HepG2 (cell line): ENCODE measurements around the gene ZNF8. TPM values are rescaled to one million over a fixed set of nuclear protein-coding genes. Genes with fewer than 3 reads are reported as not detected.

ENCODE experiments used
- ATAC-seq: fragments of 200-7000 bp; cut with Tn5 transposase; 3 replicates; pipeline ENCODE4 v1.9.1; 2020; ENCODE audit warnings: mild to moderate bottlenecking, moderate library complexity
- BruUV-seq: library from RNA; stranded (reverse); fragments of 400-500 nt; replicated peaks from 2 replicates; lab custom pipeline; 2021; lab: Mats Ljungman, UMichigan
- CTCF ChIA-PET: fragments of 300-600 bp; formaldehyde crosslinking; extraction: SDS; loops from one replicate; lab custom pipeline; 2021; ENCODE audit warnings: low total read pairs, inconsistent platforms, low intra/inter-chr PET ratio; lab: Yijun Ruan, JAX
- POLR2A ChIA-PET: fragments of 350-600 bp; sonication (Branson Sonifier 250); formaldehyde crosslinking; loops from one replicate; lab custom pipeline; 2020; ENCODE audit warnings: antibody characterized with exemption, inconsistent platforms; lab: Yijun Ruan, JAX
- DNase-seq: peaks from one replicate; pipeline ENCODE4 v3.0.0-alpha.2; 2015; ENCODE audit warnings: low spot score
- FAIRE-seq: peaks from 3 replicates; lab custom pipeline; 2011; peaks lifted over from hg19 to GRCh38; lab: Jason Lieb, UNC
- H2AFZ ChIP-seq: one replicate; pipeline ENCODE4 v1.6.1; 2011; ENCODE audit warnings: low read length, inconsistent platforms
- H3K27ac ChIP-seq: fragments of 300-600 bp; 3 replicates; pipeline ENCODE4 v1.8.0; 2011; ENCODE audit warnings: mixed run types, mild to moderate bottlenecking, mixed read lengths, low read length, inconsistent platforms; ENCODE audit not compliant: insufficient read depth; ENCODE audit errors: extremely low read length
- H3K27me3 ChIP-seq, 2 experiments: fragments of 200-600 bp in 1 of 2; 2 replicates in 1 of 2; 3 replicates in 1 of 2; pipeline versions ENCODE4 v1.6.0 to v1.8.0; 2011; ENCODE audit warnings: low read length in 2 of 2, mild to moderate bottlenecking in 2 of 2, moderate library complexity in 2 of 2, inconsistent platforms in 1 of 2; ENCODE audit not compliant: insufficient read depth in 2 of 2, control insufficient read depth in 1 of 2
- H3K36me3 ChIP-seq, 2 experiments: fragments of 200-600 bp in 1 of 2; replicated peaks in 1 of 2; 2 replicates in 1 of 2; 3 replicates in 1 of 2; pipeline versions ENCODE4 v1.5.1 to v1.8.0; 2011; ENCODE audit warnings: low read length in 2 of 2, inconsistent platforms in 1 of 2; ENCODE audit not compliant: insufficient read depth in 2 of 2, control insufficient read depth in 1 of 2
- H3K4me1 ChIP-seq: 2 replicates; pipeline ENCODE4 v1.5.1; 2012; ENCODE audit warnings: low read length, inconsistent platforms; ENCODE audit not compliant: insufficient read depth
- H3K4me2 ChIP-seq: 2 replicates; pipeline ENCODE4 v1.6.0; 2011; ENCODE audit warnings: low read depth, low read length, inconsistent platforms
- H3K4me3 ChIP-seq, 3 experiments: fragments of 200-600 bp in 1 of 3; sonication (generic), shearing (Covaris generic) in 1 of 3; replicated peaks in 1 of 3; 2 replicates each; pipeline ENCODE4 v1.5.1; 2011 to 2016; ENCODE audit warnings: low read length in 3 of 3, inconsistent platforms in 2 of 3, low read depth in 2 of 3, mild to moderate bottlenecking in 2 of 3, control low read depth in 1 of 3, mixed read lengths in 1 of 3; ENCODE audit not compliant: insufficient read depth in 1 of 3
- H3K79me2 ChIP-seq: one replicate; pipeline ENCODE4 v1.6.1; 2011; ENCODE audit warnings: low read length, inconsistent platforms; ENCODE audit not compliant: insufficient read depth
- H3K9ac ChIP-seq: 2 replicates; pipeline ENCODE4 v1.6.0; 2011; ENCODE audit warnings: mild to moderate bottlenecking, low read depth, low read length, inconsistent platforms; ENCODE audit not compliant: insufficient read depth
- H3K9me3 ChIP-seq: 2 replicates; pipeline ENCODE4 v1.5.1; 2012; ENCODE audit warnings: mild to moderate bottlenecking, low read length
- H4K20me1 ChIP-seq: 2 replicates; pipeline ENCODE4 v1.6.0; 2011; ENCODE audit warnings: inconsistent platforms, mild to moderate bottlenecking, low read length, moderate library complexity; ENCODE audit not compliant: insufficient read depth
- ATRX ChIP-seq: sonication (generic); formaldehyde crosslinking; IDR thresholded peaks from 2 replicates; pipeline ENCODE4 v1.4.0; 2020; ENCODE audit warnings: missing genetic modification reagents, borderline replicate concordance
- CCDC6 ChIP-seq: sonication (generic); formaldehyde crosslinking; IDR thresholded peaks from 2 replicates; pipeline ENCODE4 v1.8.1; 2022; ENCODE audit warnings: mild to moderate bottlenecking, missing genetic modification reagents, moderate library complexity
- HOXD1 ChIP-seq: sonication (generic); formaldehyde crosslinking; IDR thresholded peaks from 2 replicates; pipeline ENCODE4 v1.5.0; 2020; ENCODE audit warnings: missing genetic modification reagents
- LCORL ChIP-seq, 2 experiments: fragments of 450-650 bp in 1 of 2; sonication (generic) in 1 of 2; formaldehyde crosslinking in 1 of 2; IDR thresholded peaks; 2 replicates each; pipeline versions ENCODE4 v1.5.0 to v1.6.1; 2017 to 2020; ENCODE audit warnings: antibody characterized with exemption in 1 of 2, missing genetic modification reagents in 1 of 2
- NCOR1 ChIP-seq: fragments of 200-600 bp; sonication (generic); IDR thresholded peaks from 2 replicates; pipeline ENCODE4 v1.7.0; 2017; ENCODE audit warnings: antibody characterized with exemption, low read length, borderline replicate concordance
- NFRKB ChIP-seq: fragments of 450-650 bp; IDR thresholded peaks from 2 replicates; pipeline ENCODE4 v1.6.1; 2017
- SALL1 ChIP-seq: sonication (generic); formaldehyde crosslinking; IDR thresholded peaks from 2 replicates; pipeline ENCODE4 v1.8.0; 2022; ENCODE audit warnings: mild to moderate bottlenecking, missing genetic modification reagents
- SMARCC2 ChIP-seq: fragments of 450-650 bp; IDR thresholded peaks from 2 replicates; pipeline ENCODE4 v1.6.1; 2017; ENCODE audit warnings: antibody characterized with exemption, mild to moderate bottlenecking
- TMF1 ChIP-seq: sonication (generic); formaldehyde crosslinking; IDR thresholded peaks from 2 replicates; pipeline ENCODE4 v1.8.1; 2022; ENCODE audit warnings: low read depth, missing genetic modification reagents
- ZFP1 ChIP-seq: IDR thresholded peaks from 2 replicates; pipeline ENCODE4 v1.6.1; 2016
- ZNF777 ChIP-seq: sonication (generic); formaldehyde crosslinking; IDR thresholded peaks from 2 replicates; pipeline ENCODE4 v1.4.0; 2020; ENCODE audit warnings: missing genetic modification reagents
- WGBS: methylation state at CpG from one replicate; pipeline ENCODE4 v1.1.6; 2017; ENCODE audit warnings: low lambda C conversion rate; 5-methylcytosine and 5-hydroxymethylcytosine counted together
- in situ Hi-C: cut with HindIII; loops from 2 replicates; pipeline ENCODE4 v1.10.0; 2017; ENCODE audit warnings: low pct_unique_long_range_greater_than_20kb; ENCODE audit not compliant: extremely low pct_ligation_motif_present
- intact Hi-C: fragments of 100-400 bp; cut with micrococcal nuclease; formaldehyde crosslinking; loops from one replicate; pipeline ENCODE4 v1.10.0; 2022; ENCODE audit not compliant: unreplicated experiment
- polyA plus RNA-seq, 8 experiments: library from polyadenylated mRNA; depleted of rRNA in 3 of 8; stranded (reverse) in 7 of 8; unstranded in 1 of 8; fragments of >200 nt; fragmentation: Illumina TruSeq in 4 of 8; extraction: Trizol in 4 of 8; gene quantifications; 2 replicates each; pipeline versions ENCODE4 v1.2.1 to v1.2.3, GENCODE V29; 2011 to 2016; ENCODE audit warnings: low read depth in 4 of 8, missing spikeins in 1 of 8, mixed read lengths in 1 of 8; ENCODE audit not compliant: insufficient read depth in 1 of 8
- total RNA-seq, 5 experiments: library from RNA; depleted of rRNA; stranded (reverse); fragments of >200 nt; fragmentation: Illumina TruSeq; extraction: Trizol; gene quantifications; 2 replicates each; pipeline ENCODE4 v1.2.3, GENCODE V29; 2016; ENCODE audit warnings: low read depth in 1 of 5

ZNF8 gene
- total and polyA plus RNA-seq, 2 of the 13 experiments (the other 11 are each of a cell fraction or from before 2014, with no cell fraction given): 3.1 to 3.3 TPM

- no peak for TF ChIP-seq ZFP1 (CRISPR knock-in tag)
- TF ChIP-seq SMARCC2: no peak
- TF ChIP-seq NFRKB: no peak
- TF ChIP-seq NCOR1: no peak
Observed at GRCh38 chr19:58304255-58304654, 25.5 kb downstream of the ZNF8 start (continued).

GRCh38 chr19:58304748-58305064 is 26.0 kb downstream of the ZNF8 start:
- intact Hi-C loops: loop anchor here (1.0 to 5.0 kb wide), 2 partner anchors 26 to 122 kb away; partner anchors contain the start of genes ZNF274 and ZNF8
- CTCF ChIA-PET: no interaction called here

More at GRCh38 chr19:58304748-58305064, 26.0 kb downstream of the ZNF8 start:
- BruUV-seq: no TSS peak
- Histone ChIP-seq H3K27me3 (no peaks in the 10 kb centered on the region; a peak in 1 of 5 replicates), H3K9ac (peak overlapping the region; percentile 65), H3K4me1 (peaks cover 26% of the 10 kb centered on the region), H3K9me3 (no peaks in the 10 kb centered on the region), H3K36me3 (peaks cover 16 to 43% of the 10 kb centered on the region in 2 experiments; a peak in 4 of 5 replicates), H3K4me2 (peak overlapping the region; percentile 84), H2AFZ (peak overlapping the region; percentile 91), H3K27ac (peak overlapping the region; percentile 60), H3K4me3 (peak overlapping the region; percentile 22 to 97 (median 83); a peak in 5 of 6 replicates), H3K79me2 (peaks cover 19% of the 10 kb centered on the region), H4K20me1 (peaks cover 7% of the 10 kb centered on the region; the same call in 1 of the 2 replicates)
- FAIRE-seq: no peak
- in situ Hi-C loops: loop anchor here (5.0 kb wide), 1 partner anchor 122 kb away; the partner anchor contains the start of gene ZNF274
- no peak for DNase-seq
- no peak for TF ChIP-seq TMF1
- TF ChIP-seq ZNF777: no peak
- 0 out of 2 replicates have a peak, but pooled peaks have one; percentile 6 for TF ChIP-seq HOXD1 (CRISPR knock-in tag)
- TF ChIP-seq LCORL (IDR thresholded peaks at IDR 0.05): no peak
- 0 out of 2 replicates have a peak, but pooled peaks have one; percentile 8 for TF ChIP-seq LCORL (CRISPR knock-in tag; IDR thresholded peaks at IDR 0.05)
- TF ChIP-seq ATRX: no peak
- no peak for TF ChIP-seq SALL1 (CRISPR knock-in tag)
- no peak for TF ChIP-seq CCDC6
- POLR2A ChIA-PET: interaction anchor here (0.6 to 1.6 kb wide), 9 partner anchors 12 to 195 kb away, joined by 3 to 10 read pairs (median 3); partner anchors contain the start of genes ZNF274, ZNF497, ZNF544 and ZNF8
- peak; percentile 2; the same call in 1 of the 3 replicates for ATAC-seq
- WGBS: 46% methylated on average over 7 of the region's 7 CpGs
